Transverse colon (tissue), 4 donors: ENCODE data around the gene NTHL1. TPM values are rescaled to one million over a fixed set of nuclear protein-coding genes. Genes with fewer than 3 reads are reported as not detected.
A peak's percentile ranks its signal among the peaks of the same experiment; 100 is the strongest.

ENCODE experiments used
- DNase-seq: peaks from one replicate; pipeline ENCODE4 v3.0.0-alpha.2; 2019
- H3K27ac ChIP-seq, 4 donors: fragments of 200-600 bp; sonication (generic); 2 replicates each; pipeline ENCODE4 v1.5.1; 2016 to 2018; ENCODE audit warnings: inconsistent platforms in 4 of 4
- H3K27me3 ChIP-seq: fragments of 200-600 bp; sonication (generic); 2 replicates; pipeline ENCODE4 v1.5.1; 2017; ENCODE audit warnings: inconsistent platforms
- H3K36me3 ChIP-seq, 4 donors: fragments of 200-600 bp; sonication (generic); 2 replicates each; pipeline ENCODE4 v1.5.1; 2017 to 2019; ENCODE audit warnings: inconsistent platforms in 4 of 4
- H3K4me1 ChIP-seq, 4 donors: fragments of 200-600 bp; sonication (generic); 2 replicates each; pipeline ENCODE4 v1.5.1; 2017 to 2020; ENCODE audit warnings: inconsistent platforms in 4 of 4
- H3K4me3 ChIP-seq, 4 donors: fragments of 200-600 bp; sonication (generic); 1 replicate in 1 of 4; 2 replicates in 3 of 4; pipeline versions ENCODE4 v1.5.1 to v1.6.1; 2017 to 2019; ENCODE audit warnings: inconsistent platforms in 4 of 4
- H3K9me3 ChIP-seq, 2 donors: fragments of 200-600 bp; sonication (generic); 2 replicates each; pipeline ENCODE4 v1.5.1; 2017 to 2019; ENCODE audit warnings: inconsistent platforms in 2 of 2
- CTCF ChIP-seq, 5 experiments: fragments of 200-600 bp in 3 of 5; fragments of 450-650 bp in 2 of 5; sonication (generic) in 3 of 5; IDR thresholded peaks; 1 replicate in 2 of 5; 2 replicates in 3 of 5; pipeline ENCODE4 v1.5.1; 2016 to 2017; ENCODE audit warnings: antibody characterized with exemption in 5 of 5, inconsistent platforms in 3 of 5, mild to moderate bottlenecking in 2 of 5, moderate library complexity in 1 of 5
- EP300 ChIP-seq: sonication (generic); formaldehyde crosslinking; IDR thresholded peaks from one replicate; pipeline ENCODE4 v1.6.1; 2017; ENCODE audit warnings: antibody characterized with exemption, low read depth
- POLR2A ChIP-seq: fragments of 450-650 bp; IDR thresholded peaks from one replicate; pipeline ENCODE4 v1.6.1; 2016; ENCODE audit warnings: antibody characterized with exemption, mild to moderate bottlenecking, moderate library complexity
- POLR2AphosphoS5 ChIP-seq, 3 donors: sonication (generic); formaldehyde crosslinking; IDR thresholded peaks; one replicate each; pipeline ENCODE4 v1.6.1; 2016; ENCODE audit warnings: antibody characterized with exemption in 3 of 3
- WGBS, 2 donors: methylation state at CpG; one replicate each; pipeline ENCODE4 v1.1.5; 2018; ENCODE audit warnings: low coverage in 1 of 2; 5-methylcytosine and 5-hydroxymethylcytosine counted together
- in situ Hi-C, 4 donors: fragments of 200-750 bp; cut with MboI; loops; one replicate each; pipeline versions ENCODE4 v1.15.0 to v1.15.1; 2017; ENCODE audit warnings: low sequenced_read_pairs in 3 of 4, low pct_ligation_motif_present in 1 of 4, low pct_unique_long_range_greater_than_20kb in 1 of 4
- intact Hi-C: fragments of 100-400 bp; cut with DNase I; formaldehyde crosslinking; loops from one replicate; pipeline ENCODE4 v1.15.1; 2023; ENCODE audit warnings: low total_unique reads
- total RNA-seq, 4 donors: library from RNA; depleted of rRNA; stranded (reverse); fragments of >200 nt; gene quantifications; one replicate each; pipeline ENCODE4 v1.1.0, GENCODE V29; 2016

NTHL1 gene
- total RNA-seq, 4 donors from 2014 or later = 12.7 to 32.9 (median 23.2) TPM

- H3K36me3 ChIP-seq = peaks cover 0 to 9% (median 0%) of the 10 kb centered on the region in 4 donors
- TF ChIP-seq EP300 = no peak
- TF ChIP-seq POLR2AphosphoS5 (IDR thresholded peaks at IDR 0.05) = no peak
- TF ChIP-seq CTCF (IDR thresholded peaks at IDR 0.05) = no peak
- TF ChIP-seq POLR2A = no peak
- peaks cover 0 to 35% (median 19%) of the 10 kb centered on the region in 4 donors for H3K4me1 ChIP-seq
- H3K27ac ChIP-seq = no peak overlapping the region
- intact Hi-C loops (no loop called here), in situ Hi-C loops (no loop called here)
- no peak overlapping the region for H3K4me3 ChIP-seq
- DNase-seq = no peak
- no peaks in the 10 kb centered on the region for H3K27me3 ChIP-seq
- H3K9me3 ChIP-seq = no peaks in the 10 kb centered on the region
- WGBS, 2 donors = 75% methylated on average over 12 of the region's 14 CpGs; no CpG with 5 or more reads in 1 of the 2 donors
Observed at GRCh38 chr16:2085669-2086068, 38.0 kb upstream of the NTHL1 start.

GRCh38 chr16:2084895-2085625 lies 37.4 kb upstream of the NTHL1 start:
- Histone ChIP-seq H3K27ac (no peak overlapping the region), H3K36me3 (peaks cover 0 to 11% (median 1%) of the 10 kb centered on the region in 4 donors), H3K9me3 (no peaks in the 10 kb centered on the region), H3K4me3 (no peak overlapping the region), H3K4me1 (peaks cover 0 to 29% (median 16%) of the 10 kb centered on the region in 4 donors), H3K27me3 (no peaks in the 10 kb centered on the region)
- in situ Hi-C loops (no loop called here), intact Hi-C loops (no loop called here)
- WGBS, 2 donors = 92 to 100% methylated on average over 5 to 24 of the region's 29 CpGs
- DNase-seq = no peak
- TF ChIP-seq POLR2A (no peak), POLR2AphosphoS5 (IDR thresholded peaks at IDR 0.05) (no peak), CTCF (IDR thresholded peaks at IDR 0.05) (no peak), EP300 (no peak)

- in situ Hi-C loops = no loop called here
- H3K9me3 ChIP-seq = no peaks in the 10 kb centered on the region
- no peaks in the 10 kb centered on the region for H3K27me3 ChIP-seq
- H3K36me3 ChIP-seq = peaks cover 0 to 9% (median 4%) of the 10 kb centered on the region in 4 donors
- peaks cover 0 to 20% (median 12%) of the 10 kb centered on the region in 4 donors for H3K4me1 ChIP-seq
- H3K4me3 ChIP-seq = no peak overlapping the region
- WGBS, 2 donors = 91 to 100% methylated on average over 4 to 43 of the region's 44 CpGs
- no peak for DNase-seq
- intact Hi-C loops = no loop called here
- TF ChIP-seq EP300 = no peak
- no peak overlapping the region for H3K27ac ChIP-seq
Observed at GRCh38 chr16:2083876-2084780, 36.5 kb upstream of the NTHL1 start.

GRCh38 chr16:2083409-2083808 lies 35.8 kb upstream of the NTHL1 start:
- TF ChIP-seq POLR2AphosphoS5 (IDR thresholded peaks at IDR 0.05) = no peak
- intact Hi-C loops = no loop called here
- Histone ChIP-seq H3K36me3 (peaks cover 0 to 8% (median 4%) of the 10 kb centered on the region in 4 donors), H3K4me3 (no peak overlapping the region), H3K27me3 (no peaks in the 10 kb centered on the region), H3K27ac (peak overlapping the region in 3 of 4 donors; percentile 31 to 60 (median 58)), H3K9me3 (no peaks in the 10 kb centered on the region), H3K4me1 (peaks cover 0 to 19% (median 11%) of the 10 kb centered on the region in 4 donors)
- DNase-seq = no peak
- in situ Hi-C loops = no loop called here
- WGBS, 2 donors = 84% methylated on average over 16 of the region's 19 CpGs; no CpG with 5 or more reads in 1 of the 2 donors

GRCh38 chr16:2082983-2083364 lies 35.3 kb upstream of the NTHL1 start:
- in situ Hi-C loops (no loop called here), intact Hi-C loops (no loop called here)
- no peaks in the 10 kb centered on the region for H3K27me3 ChIP-seq
- H3K27ac ChIP-seq = peak overlapping the region in 3 of 4 donors; percentile 31 to 60 (median 58)
- H3K36me3 ChIP-seq = peaks cover 0 to 8% (median 4%) of the 10 kb centered on the region in 4 donors
- no peak for DNase-seq
- 70% methylated on average over 16 of the region's 16 CpGs; no CpG with 5 or more reads in 1 of the 2 donors for WGBS, 2 donors
- no peak overlapping the region for H3K4me3 ChIP-seq
- TF ChIP-seq POLR2A (no peak), CTCF (IDR thresholded peaks at IDR 0.05) (no peak), POLR2AphosphoS5 (IDR thresholded peaks at IDR 0.05) (no peak), EP300 (no peak)
- H3K9me3 ChIP-seq = no peaks in the 10 kb centered on the region
- H3K4me1 ChIP-seq = peaks cover 0 to 19% (median 11%) of the 10 kb centered on the region in 4 donors
